Astrocyte (in vitro differentiated cells and primary cell): ENCODE data around the gene KCNJ1. TPM values are rescaled to one million over a fixed set of nuclear protein-coding genes. Genes with fewer than 3 reads are reported as not detected.

Experiments used
- DNase-seq: peaks from one replicate; pipeline ENCODE4 v3.0.0-alpha.2; 2010; ENCODE audit warnings: low read depth
- FAIRE-seq: peaks from 2 replicates; lab custom pipeline; 2011; peaks lifted over from hg19 to GRCh38; lab: Jason Lieb, UNC
- H2AFZ ChIP-seq: 2 replicates; pipeline ENCODE4 v1.6.0; 2012; ENCODE audit warnings: low read depth, low read length, inconsistent platforms
- H3K27ac ChIP-seq: 2 replicates; pipeline ENCODE4 v1.5.1; 2011; ENCODE audit warnings: low read depth, low read length, inconsistent platforms
- H3K27me3 ChIP-seq: 2 replicates; pipeline ENCODE4 v1.6.0; 2011; ENCODE audit warnings: low read length, inconsistent platforms; ENCODE audit not compliant: insufficient read depth
- H3K36me3 ChIP-seq: 2 replicates; pipeline ENCODE4 v1.5.1; 2011; ENCODE audit warnings: low read length, inconsistent platforms; ENCODE audit not compliant: insufficient read depth
- H3K4me1 ChIP-seq: 2 replicates; pipeline ENCODE4 v1.5.1; 2011; ENCODE audit warnings: low read length, inconsistent platforms; ENCODE audit not compliant: insufficient read depth
- H3K4me2 ChIP-seq: 2 replicates; pipeline ENCODE4 v1.6.0; 2012; ENCODE audit warnings: low read length, inconsistent platforms
- H3K4me3 ChIP-seq: 2 replicates; pipeline ENCODE4 v1.5.1; 2011; ENCODE audit warnings: low read depth, mild to moderate bottlenecking, low read length, inconsistent platforms; ENCODE audit not compliant: insufficient read depth
- H3K79me2 ChIP-seq: 2 replicates; pipeline ENCODE4 v1.6.0; 2012; ENCODE audit warnings: mild to moderate bottlenecking, low read length, inconsistent platforms; ENCODE audit not compliant: insufficient read depth
- H3K9ac ChIP-seq: 2 replicates; pipeline ENCODE4 v1.6.0; 2012; ENCODE audit warnings: mild to moderate bottlenecking, low read length, inconsistent platforms
- H3K9me3 ChIP-seq: 2 replicates; pipeline ENCODE4 v1.5.1; 2012; ENCODE audit warnings: low read depth, mild to moderate bottlenecking, low read length, inconsistent platforms; ENCODE audit not compliant: insufficient read depth
- H4K20me1 ChIP-seq: 2 replicates; pipeline ENCODE4 v1.6.0; 2012; ENCODE audit warnings: low read length, inconsistent platforms; ENCODE audit not compliant: insufficient read depth
- H3K27ac Mint-ChIP-seq: one replicate; pipeline ENCODE4 v1.8.0; 2021; ENCODE audit warnings: mild to moderate bottlenecking, mixed read lengths; ENCODE audit not compliant: unreplicated experiment
- H3K27me3 Mint-ChIP-seq: one replicate; pipeline ENCODE4 v1.8.0; 2021; ENCODE audit warnings: low read depth, mixed read lengths; ENCODE audit not compliant: unreplicated experiment
- H3K36me3 Mint-ChIP-seq: one replicate; pipeline ENCODE4 v1.8.0; 2021; ENCODE audit warnings: low read depth, mixed read lengths; ENCODE audit not compliant: unreplicated experiment
- H3K4me1 Mint-ChIP-seq: one replicate; pipeline ENCODE4 v1.8.0; 2021; ENCODE audit warnings: low read depth, mixed read lengths; ENCODE audit not compliant: unreplicated experiment
- H3K4me3 Mint-ChIP-seq: one replicate; pipeline ENCODE4 v1.8.0; 2021; ENCODE audit warnings: mild to moderate bottlenecking, moderate library complexity, mixed read lengths; ENCODE audit not compliant: unreplicated experiment
- H3K9me3 Mint-ChIP-seq: one replicate; pipeline ENCODE4 v1.8.0; 2021; ENCODE audit warnings: mild to moderate bottlenecking, mixed read lengths; ENCODE audit not compliant: unreplicated experiment
- EZH2 ChIP-seq: IDR thresholded peaks from 2 replicates; pipeline ENCODE4 v1.6.1; 2012; ENCODE audit warnings: mild to moderate bottlenecking, low read length, inconsistent platforms; ENCODE audit not compliant: insufficient read depth
- total RNA-seq: library from RNA; stranded (reverse); gene quantifications from 2 replicates; pipeline ENCODE4 v1.2.1, GENCODE V29; 2021
- TF ChIP-seq, protein P1 (sequence below): IDR thresholded peaks from 2 replicates; pipeline ENCODE4 v1.5.1; 2011; ENCODE audit warnings: low read depth, mild to moderate bottlenecking, inconsistent platforms, low read length, moderate library complexity; ENCODE audit not compliant: insufficient read depth

KCNJ1 gene
- total RNA-seq, 1 donor from 2014 or later = not detected

DNA sequence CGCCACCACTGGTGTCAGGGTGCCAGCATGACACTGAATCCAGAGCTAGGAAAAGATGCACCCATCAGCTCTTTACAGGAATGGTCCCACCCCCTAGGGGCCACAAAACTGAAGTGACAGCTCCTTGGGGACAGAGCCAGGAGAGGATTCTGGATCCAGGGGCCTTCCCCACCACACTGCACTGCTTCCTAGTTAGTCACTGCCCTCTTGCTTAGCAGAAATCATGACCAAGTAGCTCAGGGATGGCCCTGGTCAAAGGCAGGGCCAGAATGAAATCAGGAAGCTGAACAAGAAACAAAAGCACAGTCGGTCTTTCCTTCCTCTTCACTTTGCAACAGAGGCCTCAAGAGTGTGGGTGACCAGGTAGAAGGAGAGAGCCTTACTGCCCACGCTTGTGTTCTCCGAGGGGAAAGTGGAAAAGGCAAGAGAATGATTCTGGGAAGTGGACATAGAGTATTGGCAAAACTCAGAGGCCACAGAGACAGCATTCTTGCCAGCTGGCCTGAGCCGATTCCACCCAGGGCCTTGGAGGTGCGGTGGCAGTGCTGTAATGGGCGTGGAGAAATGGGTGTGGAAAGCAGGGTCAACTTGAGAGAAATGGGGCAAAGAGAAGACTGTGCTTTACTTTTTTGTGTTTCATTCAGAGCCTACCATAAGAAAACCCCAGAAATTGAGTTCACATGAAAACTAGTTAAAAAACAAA lies 39.8 kb downstream of the KCNJ1 start:
- Histone ChIP-seq H2AFZ (no peak overlapping the region), H3K27ac (no peak overlapping the region), H3K79me2 (no peaks in the 10 kb centered on the region), H3K4me1 (peaks cover 10% of the 10 kb centered on the region), H4K20me1 (no peaks in the 10 kb centered on the region), H3K4me2 (no peak overlapping the region), H3K4me3 (no peak overlapping the region), H3K27me3 (no peaks in the 10 kb centered on the region), H3K9ac (no peak overlapping the region), H3K36me3 (no peaks in the 10 kb centered on the region), H3K9me3 (no peaks in the 10 kb centered on the region)
- Mint-ChIP-seq H3K27ac (no peak overlapping the region), H3K27me3 (peaks cover 4% of the 10 kb centered on the region), H3K36me3 (peaks cover 2% of the 10 kb centered on the region), H3K9me3 (peaks cover 9% of the 10 kb centered on the region), H3K4me1 (peaks cover 15% of the 10 kb centered on the region), H3K4me3 (no peak overlapping the region)
- DNase-seq (no peak), FAIRE-seq (no peak)
- no peak for TF ChIP-seq EZH2
- TF ChIP-seq, protein P1, sequence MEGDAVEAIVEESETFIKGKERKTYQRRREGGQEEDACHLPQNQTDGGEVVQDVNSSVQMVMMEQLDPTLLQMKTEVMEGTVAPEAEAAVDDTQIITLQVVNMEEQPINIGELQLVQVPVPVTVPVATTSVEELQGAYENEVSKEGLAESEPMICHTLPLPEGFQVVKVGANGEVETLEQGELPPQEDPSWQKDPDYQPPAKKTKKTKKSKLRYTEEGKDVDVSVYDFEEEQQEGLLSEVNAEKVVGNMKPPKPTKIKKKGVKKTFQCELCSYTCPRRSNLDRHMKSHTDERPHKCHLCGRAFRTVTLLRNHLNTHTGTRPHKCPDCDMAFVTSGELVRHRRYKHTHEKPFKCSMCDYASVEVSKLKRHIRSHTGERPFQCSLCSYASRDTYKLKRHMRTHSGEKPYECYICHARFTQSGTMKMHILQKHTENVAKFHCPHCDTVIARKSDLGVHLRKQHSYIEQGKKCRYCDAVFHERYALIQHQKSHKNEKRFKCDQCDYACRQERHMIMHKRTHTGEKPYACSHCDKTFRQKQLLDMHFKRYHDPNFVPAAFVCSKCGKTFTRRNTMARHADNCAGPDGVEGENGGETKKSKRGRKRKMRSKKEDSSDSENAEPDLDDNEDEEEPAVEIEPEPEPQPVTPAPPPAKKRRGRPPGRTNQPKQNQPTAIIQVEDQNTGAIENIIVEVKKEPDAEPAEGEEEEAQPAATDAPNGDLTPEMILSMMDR = no peak

DNA sequence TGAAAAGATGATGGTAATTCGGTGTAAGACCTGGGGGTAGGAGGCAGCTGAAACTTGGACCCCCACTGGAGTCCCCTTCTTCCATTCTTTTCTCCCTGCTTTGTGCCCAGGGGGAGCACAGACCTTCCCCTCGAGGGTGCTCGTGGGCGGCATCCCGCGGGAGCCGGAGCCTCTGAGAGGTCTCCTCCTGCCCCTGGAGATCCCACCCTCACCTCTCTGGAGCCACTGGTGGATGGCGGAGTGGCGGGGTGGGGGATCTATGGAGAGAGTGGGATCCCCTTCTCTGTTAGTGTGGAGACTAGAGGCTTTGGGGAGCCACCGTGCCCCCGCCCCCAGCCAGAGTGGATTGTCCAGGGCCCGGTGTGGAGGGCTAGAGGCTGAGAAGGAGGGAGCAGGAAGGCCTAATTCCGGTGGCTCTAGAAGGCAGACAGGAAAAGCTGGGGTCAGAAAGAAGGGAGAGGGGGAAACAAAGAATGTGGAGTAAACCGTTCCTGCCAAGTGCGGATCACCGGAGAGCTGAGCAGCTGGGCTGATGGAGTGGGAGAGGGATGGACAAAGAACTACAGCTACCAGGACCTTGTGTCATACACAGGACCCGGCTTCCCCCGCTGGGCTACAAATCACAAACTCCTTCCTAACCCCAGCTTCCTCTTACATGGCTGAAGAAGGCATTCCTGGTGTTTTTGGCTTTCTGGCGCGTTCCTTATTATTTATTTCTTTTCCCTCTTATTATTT lies 41.9 kb downstream of the KCNJ1 start:
- FAIRE-seq (no peak), DNase-seq (no peak)
- Histone ChIP-seq H3K79me2 (no peaks in the 10 kb centered on the region), H3K9me3 (no peaks in the 10 kb centered on the region), H3K4me1 (peaks cover 10% of the 10 kb centered on the region), H3K36me3 (no peaks in the 10 kb centered on the region), H2AFZ (no peak overlapping the region), H3K4me2 (no peak overlapping the region), H4K20me1 (no peaks in the 10 kb centered on the region), H3K4me3 (no peak overlapping the region), H3K27ac (no peak overlapping the region), H3K27me3 (no peaks in the 10 kb centered on the region), H3K9ac (no peak overlapping the region)
- peaks cover 4% of the 10 kb centered on the region for H3K27me3 Mint-ChIP-seq
- no peak overlapping the region for H3K27ac Mint-ChIP-seq
- peaks cover 11% of the 10 kb centered on the region for H3K4me1 Mint-ChIP-seq
- H3K9me3 Mint-ChIP-seq = peaks cover 14% of the 10 kb centered on the region
- TF ChIP-seq EZH2 = no peak
- TF ChIP-seq, protein P1 = no peak
- peaks cover 2% of the 10 kb centered on the region for H3K36me3 Mint-ChIP-seq
- H3K4me3 Mint-ChIP-seq = no peak overlapping the region
